GM23248 (cell line): ENCODE data around the gene TCF4.

Experiments
- EZH2 ChIP-seq: fragments of 200-600 bp; sonication (generic); IDR thresholded peaks from 2 replicates; pipeline ENCODE4 v1.6.1; 2018; ENCODE audit warnings: antibody characterized with exemption, mild to moderate bottlenecking; ENCODE audit not compliant: insufficient read depth, poor library complexity, severe bottlenecking
- EZH2phosphoT487 ChIP-seq: fragments of 200-600 bp; sonication (generic); IDR thresholded peaks from 2 replicates; pipeline ENCODE4 v1.6.1; 2018; ENCODE audit warnings: antibody characterized with exemption, moderate library complexity, mild to moderate bottlenecking, low read depth; ENCODE audit not compliant: insufficient read depth

DNA sequence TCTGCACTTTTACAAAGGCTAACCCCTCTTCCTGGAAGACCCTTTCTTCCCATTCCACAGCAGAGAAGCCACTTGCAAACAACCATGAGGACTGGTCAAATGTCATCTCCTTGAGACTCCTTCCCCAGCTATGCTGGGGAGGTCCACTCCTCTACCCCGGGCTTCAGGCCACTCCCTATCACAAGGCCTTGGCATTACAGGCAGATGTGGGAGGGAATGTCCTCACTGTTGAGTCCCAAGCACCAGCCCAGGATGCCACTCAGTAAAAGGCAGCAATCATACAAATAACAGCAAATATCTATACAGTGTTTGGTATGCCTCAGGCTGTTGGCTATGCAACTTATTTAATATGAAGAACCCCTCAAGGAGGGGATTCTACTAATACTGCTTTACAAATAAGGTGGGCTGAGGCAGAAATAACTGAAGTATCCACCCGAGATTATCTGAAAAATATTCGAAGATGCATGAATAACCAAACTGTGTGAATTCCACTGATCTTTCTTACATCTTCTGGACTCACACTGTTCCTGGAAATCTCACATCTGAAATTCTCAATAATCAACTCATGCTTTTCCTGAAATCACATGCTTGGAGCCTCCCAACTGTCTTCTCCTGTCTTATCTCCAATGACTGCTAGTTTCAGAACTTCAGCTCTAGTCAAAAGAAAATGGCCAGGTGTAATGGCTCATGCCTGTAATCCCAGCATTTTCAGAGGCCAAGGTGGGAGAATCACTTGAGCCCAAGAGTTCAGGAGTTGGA lies 226.3 kb downstream of the TCF4 start:
- TF ChIP-seq EZH2 (no peak), EZH2phosphoT487 (no peak)
